SK-N-MC (cell line): Measurements from ENCODE around the gene PTPRN2.

Source experiments
- DNase-seq: peaks from one replicate; pipeline ENCODE4 v3.0.0-alpha.2; 2011; ENCODE audit warnings: low read depth, low spot score
- H3K27ac ChIP-seq: fragments of 200-600 bp; sonication (generic); 2 replicates; pipeline ENCODE4 v1.5.1; 2016; ENCODE audit warnings: mixed run types
- H3K36me3 ChIP-seq: fragments of 200-600 bp; sonication (generic); 2 replicates; pipeline ENCODE4 v1.6.1; 2017; ENCODE audit warnings: antibody characterized with exemption, low read length, mixed read lengths; ENCODE audit not compliant: insufficient read depth
- H3K4me3 ChIP-seq: fragments of 200-600 bp; sonication (generic); 2 replicates; pipeline ENCODE4 v1.5.1; 2016
- H3K9ac ChIP-seq: fragments of 200-600 bp; sonication (generic); 2 replicates; pipeline ENCODE4 v1.8.0; 2017; ENCODE audit warnings: mixed run types, mixed read lengths; ENCODE audit not compliant: insufficient read length
- H3K9me3 ChIP-seq: fragments of 200-600 bp; sonication (generic); 2 replicates; pipeline ENCODE4 v1.6.1; 2017; ENCODE audit warnings: low read depth, mild to moderate bottlenecking, antibody characterized with exemption, low read length, moderate library complexity, mixed read lengths
- EZH2 ChIP-seq: fragments of 200-600 bp; sonication (generic); IDR thresholded peaks from one replicate; pipeline ENCODE4 v1.6.1; 2017; ENCODE audit warnings: antibody characterized with exemption
- FOXP2 ChIP-seq: optimal IDR thresholded peaks from 2 replicates; pipeline ENCODE3; 2011; ENCODE audit warnings: mild to moderate bottlenecking, moderate library complexity; ENCODE audit not compliant: insufficient read depth; ENCODE audit errors: extremely low read length, control extremely low read depth
- POLR2AphosphoS5 ChIP-seq: IDR thresholded peaks from 2 replicates; pipeline ENCODE4 v1.6.1; 2012; ENCODE audit warnings: mild to moderate bottlenecking, low read depth, low read length, borderline replicate concordance

Gene PTPRN2

GRCh38 chr7:158283016-158283974, 304.3 kb downstream of the PTPRN2 start:
- no peak overlapping the region for H3K4me3 ChIP-seq
- no peak overlapping the region for H3K27ac ChIP-seq
- no peak overlapping the region for H3K9ac ChIP-seq
- H3K36me3 ChIP-seq = no peaks in the 10 kb centered on the region
- TF ChIP-seq FOXP2 (no peak), POLR2AphosphoS5 (no peak), EZH2 (no peak)
- H3K9me3 ChIP-seq = no peaks in the 10 kb centered on the region; the same call in 1 of the 2 replicates
- no peak for DNase-seq

GRCh38 chr7:158282461-158283001, 305.1 kb downstream of the PTPRN2 start:
- Histone ChIP-seq H3K36me3 (no peaks in the 10 kb centered on the region), H3K9ac (no peak overlapping the region), H3K9me3 (no peaks in the 10 kb centered on the region; the same call in 1 of the 2 replicates), H3K27ac (no peak overlapping the region), H3K4me3 (no peak overlapping the region)
- no peak for DNase-seq
- TF ChIP-seq FOXP2 (no peak), POLR2AphosphoS5 (no peak), EZH2 (no peak)

GRCh38 chr7:158281441-158281840, 306.2 kb downstream of the PTPRN2 start:
- no peak overlapping the region for H3K9ac ChIP-seq
- no peaks in the 10 kb centered on the region for H3K36me3 ChIP-seq
- H3K4me3 ChIP-seq = no peak overlapping the region
- H3K9me3 ChIP-seq = no peaks in the 10 kb centered on the region; the same call in 1 of the 2 replicates
- DNase-seq = no peak
- no peak overlapping the region for H3K27ac ChIP-seq
- TF ChIP-seq POLR2AphosphoS5 (no peak), EZH2 (no peak), FOXP2 (no peak)

GRCh38 chr7:158280448-158281144, 307.0 kb downstream of the PTPRN2 start:
- H3K27ac ChIP-seq = no peak overlapping the region
- no peak overlapping the region for H3K9ac ChIP-seq
- no peak for DNase-seq
- no peak overlapping the region for H3K4me3 ChIP-seq
- no peaks in the 10 kb centered on the region for H3K9me3 ChIP-seq
- TF ChIP-seq POLR2AphosphoS5 (no peak), FOXP2 (no peak), EZH2 (no peak)
- H3K36me3 ChIP-seq = no peaks in the 10 kb centered on the region

GRCh38 chr7:158279539-158280447, 307.8 kb downstream of the PTPRN2 start:
- Histone ChIP-seq H3K4me3 (no peak overlapping the region), H3K9me3 (no peaks in the 10 kb centered on the region), H3K9ac (no peak overlapping the region), H3K27ac (no peak overlapping the region), H3K36me3 (no peaks in the 10 kb centered on the region)
- TF ChIP-seq POLR2AphosphoS5 (no peak), EZH2 (no peak), FOXP2 (no peak)
- no peak for DNase-seq

GRCh38 chr7:158278745-158279320, 308.8 kb downstream of the PTPRN2 start:
- Histone ChIP-seq H3K36me3 (no peaks in the 10 kb centered on the region), H3K9me3 (no peaks in the 10 kb centered on the region), H3K4me3 (no peak overlapping the region), H3K9ac (no peak overlapping the region), H3K27ac (no peak overlapping the region)
- no peak for TF ChIP-seq POLR2AphosphoS5
- TF ChIP-seq EZH2 = no peak
- TF ChIP-seq FOXP2 = no peak
- DNase-seq = no peak

GRCh38 chr7:158277219-158278141, 310.1 kb downstream of the PTPRN2 start:
- Histone ChIP-seq H3K27ac (no peak overlapping the region), H3K4me3 (no peak overlapping the region), H3K36me3 (no peaks in the 10 kb centered on the region), H3K9me3 (no peaks in the 10 kb centered on the region), H3K9ac (no peak overlapping the region)
- TF ChIP-seq FOXP2 = no peak
- TF ChIP-seq POLR2AphosphoS5 = no peak
- no peak for TF ChIP-seq EZH2
- no peak for DNase-seq
